Medulla oblongata (tissue), 1 donor: ENCODE measurements around the gene AFAP1.

Experiments
- DNase-seq: peaks from one replicate; pipeline ENCODE4 v3.0.0-alpha.2; 2015; ENCODE audit errors: extremely low spot score

AFAP1 gene

GRCh38 chr4:7915875-7916242, 23.8 kb downstream of the AFAP1 start:
- no peak for DNase-seq

DNA sequence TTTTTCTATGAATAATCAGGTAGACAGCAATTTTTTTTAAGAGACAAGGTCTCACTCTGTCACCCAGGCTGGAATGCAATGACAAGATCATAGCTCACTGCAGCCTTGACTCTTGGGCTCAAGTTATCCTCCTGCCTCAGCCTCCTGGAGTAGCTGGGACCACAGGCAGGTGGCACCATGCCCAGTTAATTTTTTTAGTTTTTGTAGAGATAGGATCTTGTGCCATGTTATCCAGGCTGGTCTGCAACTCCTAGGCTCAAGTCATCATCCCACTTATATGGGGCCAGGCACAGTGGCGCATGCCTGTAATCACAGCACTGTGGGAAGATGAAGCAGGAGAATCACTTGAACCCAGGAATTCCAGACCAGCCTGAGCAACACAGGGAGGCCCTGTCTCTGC, 26.8 kb downstream of the AFAP1 start:
- no peak for DNase-seq

DNA sequence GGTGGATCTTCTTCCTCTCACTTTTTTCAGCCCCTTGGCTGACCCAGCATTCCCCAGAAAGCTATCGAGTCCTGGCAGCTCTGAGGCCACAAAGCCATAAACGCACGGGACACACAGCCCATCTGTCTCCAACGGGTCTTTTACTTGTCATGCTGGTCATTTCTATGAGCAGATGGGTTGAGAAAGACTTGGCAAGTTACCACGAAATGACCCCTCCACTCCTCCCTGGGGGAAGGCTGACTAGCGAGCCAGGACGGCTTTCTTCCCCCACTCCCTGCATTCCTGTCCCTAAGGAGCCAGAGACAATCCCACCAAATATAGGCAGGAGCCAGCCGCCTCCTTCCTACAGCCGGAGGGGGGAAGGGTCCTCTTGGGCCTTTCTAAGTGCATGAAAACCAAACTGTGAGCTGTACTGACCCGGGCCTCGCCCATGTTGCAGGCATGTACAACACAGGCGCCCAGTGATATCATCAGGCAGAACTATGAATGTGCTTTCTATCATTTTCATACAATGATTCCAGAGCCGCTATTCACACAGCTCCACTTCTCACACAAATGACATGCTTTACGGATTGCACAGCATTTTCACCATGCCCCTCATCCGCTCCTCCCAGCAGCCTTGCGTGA, 28.6 kb downstream of the AFAP1 start:
- DNase-seq = no peak

DNA sequence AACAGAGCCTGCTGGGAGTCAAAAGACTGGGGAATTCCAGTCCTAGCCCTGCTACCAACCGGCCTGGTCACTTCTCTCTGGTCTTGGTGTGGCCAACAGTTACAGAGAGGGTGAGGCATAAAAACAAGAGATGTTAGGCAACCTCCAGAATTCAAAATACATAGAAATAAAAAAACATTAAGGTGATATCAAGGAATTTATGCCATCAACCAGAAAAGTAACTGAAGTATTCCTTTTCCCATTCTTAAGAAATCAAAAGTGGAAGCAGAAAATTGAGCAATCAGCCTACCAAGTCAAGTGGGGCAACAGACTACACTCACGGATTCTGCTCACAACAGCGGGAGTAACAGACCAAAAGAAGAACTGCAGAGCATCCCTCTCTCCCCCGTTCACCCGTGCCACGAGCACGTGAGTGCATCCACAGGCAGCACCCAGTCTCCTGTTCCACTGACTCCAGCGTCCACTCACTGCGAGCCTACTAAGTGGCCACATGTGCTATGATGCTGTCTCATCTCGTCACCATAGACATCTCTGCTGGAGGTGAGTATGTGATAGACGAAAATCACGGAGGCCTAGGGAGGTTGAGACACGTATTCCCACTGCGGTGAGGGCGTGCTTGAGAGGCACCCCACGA, 29.3 kb downstream of the AFAP1 start:
- no peak for DNase-seq

GRCh38 chr4:7909463-7910262, 30.0 kb downstream of the AFAP1 start:
- DNase-seq = no peak

DNA sequence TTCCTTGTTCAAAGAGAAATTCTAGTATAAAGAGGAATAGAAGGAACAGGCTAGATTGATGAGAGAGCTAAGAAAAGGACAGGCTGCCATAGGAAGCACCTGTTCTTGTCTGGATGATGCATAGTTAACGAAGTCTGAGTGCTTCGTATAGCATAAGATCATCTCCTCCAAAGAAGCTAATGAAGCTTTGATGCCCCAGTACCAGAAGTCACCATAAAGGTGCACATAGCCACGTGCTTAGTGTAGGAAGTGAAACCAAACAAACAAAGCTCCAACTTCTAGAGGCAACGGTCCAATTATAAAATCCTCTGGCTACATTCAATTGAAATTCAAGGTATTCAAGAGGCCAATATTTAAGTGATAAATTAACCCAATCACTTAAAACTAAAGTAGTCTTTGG, 31.0 kb downstream of the AFAP1 start:
- no peak for DNase-seq

DNA sequence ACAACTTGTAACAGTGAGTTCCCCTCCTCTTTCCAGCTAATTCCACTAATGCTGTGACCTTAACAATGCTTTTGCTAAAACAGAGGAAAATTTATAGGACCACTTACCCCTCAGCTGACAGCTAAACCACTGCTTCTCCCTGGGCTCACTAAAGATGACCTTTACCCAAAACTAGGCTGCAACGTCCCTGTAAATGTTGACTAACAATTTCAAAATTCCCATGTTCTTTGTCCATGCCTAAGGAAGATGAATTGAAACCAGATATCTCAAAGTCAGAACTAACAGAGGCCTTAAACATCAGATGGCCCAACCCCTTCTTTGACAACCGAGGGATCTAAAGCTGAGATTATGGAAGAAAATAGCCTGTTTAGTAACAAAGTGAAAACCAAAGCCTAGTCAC, 32.5 kb downstream of the AFAP1 start:
- DNase-seq = no peak

DNA sequence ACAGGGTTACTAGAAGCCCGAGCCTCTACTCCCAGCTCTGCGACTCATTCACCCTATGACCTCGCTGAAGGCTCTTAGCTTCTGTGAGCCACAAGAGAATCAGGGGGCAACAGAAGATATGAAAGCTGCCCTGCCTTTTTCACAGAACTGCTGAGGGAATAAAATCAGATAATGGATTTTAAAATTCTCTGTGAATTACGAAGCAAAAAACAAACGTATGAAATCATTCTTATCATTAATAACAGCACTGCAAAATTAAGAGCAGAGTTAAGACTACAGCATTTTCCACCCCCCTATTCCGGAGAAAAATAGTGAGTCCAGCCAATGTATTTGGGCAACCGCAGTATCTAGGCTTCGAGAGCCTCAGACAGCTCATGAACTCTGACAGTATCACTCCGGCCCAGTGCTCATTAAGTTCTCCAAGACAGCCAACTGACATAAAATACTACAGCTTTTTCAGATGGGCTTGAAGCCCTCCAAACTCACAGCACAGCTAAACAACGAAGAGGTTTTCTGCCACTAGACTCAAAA, 33.4 kb downstream of the AFAP1 start:
- no peak for DNase-seq

DNA sequence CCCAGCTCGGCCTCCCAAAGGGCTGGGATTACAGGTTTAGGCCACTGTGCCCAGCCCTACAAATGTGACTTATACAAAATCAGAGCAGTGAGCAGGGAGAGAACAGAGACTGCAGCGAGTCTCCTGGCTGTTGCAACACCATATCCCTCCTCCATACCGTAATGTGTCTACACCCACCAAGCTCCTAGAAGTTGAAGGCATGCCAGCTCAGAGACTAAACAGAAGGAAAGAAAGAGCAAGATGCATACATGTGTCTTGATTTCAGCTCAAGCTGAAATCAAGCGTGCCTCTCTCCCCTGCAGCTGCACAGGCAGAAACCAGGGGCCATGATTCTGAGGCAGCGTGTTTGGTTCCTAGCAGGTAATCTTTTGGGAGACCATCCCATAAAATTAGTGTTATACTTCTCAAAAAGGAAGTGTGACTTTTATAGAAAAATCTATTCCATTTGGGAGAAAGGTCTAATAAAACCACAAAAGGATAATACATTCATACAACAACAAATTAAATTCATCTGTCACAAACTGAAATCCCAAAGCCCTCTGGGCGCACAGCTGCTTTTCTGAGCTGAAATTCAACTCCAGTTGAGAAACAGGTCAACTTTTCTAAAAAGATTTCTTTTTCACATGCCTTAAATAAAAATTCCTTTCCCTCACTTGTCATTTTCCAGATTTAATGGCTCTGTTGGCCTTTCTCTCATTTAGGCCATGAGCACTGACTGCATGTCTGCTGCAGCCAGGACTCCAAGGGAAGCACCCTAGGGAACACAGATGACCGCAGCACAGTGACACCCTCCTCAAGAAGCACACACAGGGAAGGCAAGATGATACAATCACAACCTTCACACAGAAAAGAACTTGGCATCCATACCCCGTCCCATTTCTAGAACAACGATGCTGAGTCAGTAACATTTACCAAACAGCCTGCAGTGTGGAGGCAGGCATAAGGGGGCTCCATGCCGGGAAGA, 34.4 kb downstream of the AFAP1 start:
- DNase-seq = no peak

DNA sequence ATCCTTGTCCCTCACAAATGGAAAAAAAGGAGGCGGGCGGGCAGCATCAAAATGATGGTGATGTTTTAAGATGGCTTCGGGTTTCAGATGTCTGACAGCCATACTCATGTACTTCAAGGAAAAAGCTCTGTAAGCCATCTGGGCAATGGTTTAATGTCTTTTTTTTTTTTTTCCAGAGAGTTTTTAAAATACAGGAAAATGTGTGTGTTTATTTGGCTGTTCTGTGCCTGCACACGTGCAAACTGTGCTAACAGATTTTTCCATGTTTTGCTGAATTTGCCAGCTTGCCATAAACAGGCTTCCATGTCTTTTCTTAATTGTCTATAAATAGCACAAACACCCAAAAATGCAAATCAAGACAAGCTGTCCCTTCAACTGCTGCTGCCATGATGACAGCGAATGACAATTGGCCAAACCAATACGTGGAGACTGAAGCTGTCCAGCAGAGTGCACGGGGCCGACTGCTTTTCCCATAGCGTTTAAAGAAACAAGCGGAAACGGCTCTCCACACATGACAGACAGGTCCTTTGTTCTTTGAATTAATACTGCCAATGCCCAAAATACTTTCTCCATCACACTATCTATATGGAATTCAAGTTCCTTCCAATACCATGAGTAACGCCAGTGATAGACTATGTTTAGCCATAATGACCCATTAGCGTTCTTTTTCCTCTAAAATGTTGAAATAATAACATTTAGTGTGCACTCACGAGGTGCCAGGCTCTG, 35.7 kb downstream of the AFAP1 start:
- DNase-seq = no peak

- DNase-seq = no peak
Measured at GRCh38 chr4:7902826-7903225, 36.8 kb downstream of the AFAP1 start.

GRCh38 chr4:7902101-7902553, 37.5 kb downstream of the AFAP1 start:
- DNase-seq = no peak

- DNase-seq = no peak
Measured at GRCh38 chr4:7901311-7901885, 38.3 kb downstream of the AFAP1 start.

- DNase-seq = no peak
Measured at GRCh38 chr4:7900334-7900909, 39.2 kb downstream of the AFAP1 start.

GRCh38 chr4:7899184-7899869, 40.3 kb downstream of the AFAP1 start:
- no peak for DNase-seq

DNA sequence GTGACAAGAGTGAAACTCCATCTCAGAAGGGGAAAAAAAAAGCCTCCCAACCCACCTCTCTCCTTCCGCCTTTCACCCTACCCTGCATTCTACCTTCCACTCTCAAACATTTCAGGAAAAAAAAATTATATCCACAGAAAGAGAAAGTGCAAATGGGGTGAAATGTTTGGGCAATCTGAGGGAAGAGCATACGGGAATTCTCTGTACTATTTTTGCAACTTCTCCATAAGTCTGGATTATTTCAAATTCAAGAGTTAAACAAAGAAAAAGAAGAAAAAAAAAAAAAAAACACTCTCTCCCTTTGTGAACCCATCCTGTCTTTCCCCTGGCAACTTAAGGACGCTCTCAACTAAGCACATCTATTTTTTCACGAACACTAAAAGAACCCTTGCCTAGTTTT, 41.3 kb downstream of the AFAP1 start:
- DNase-seq = no peak

DNA sequence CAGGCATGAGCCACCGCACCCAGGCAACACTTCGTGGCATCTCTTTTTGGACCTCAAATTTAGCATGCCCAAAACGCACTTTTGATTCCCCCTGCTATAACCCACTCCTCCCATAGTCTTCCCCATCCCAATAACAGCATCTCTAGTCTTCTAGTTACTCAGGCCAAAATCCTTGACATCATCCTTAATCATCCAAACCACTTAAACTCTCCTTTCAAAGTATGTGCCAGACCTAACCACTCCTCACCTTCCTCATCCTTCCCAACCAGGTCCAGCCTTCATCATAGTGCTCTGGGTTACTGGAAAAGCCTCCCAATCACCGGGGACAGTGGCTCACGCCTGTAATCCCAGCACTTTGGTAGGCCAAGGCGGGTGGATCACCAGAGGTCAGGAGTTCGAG, 41.9 kb downstream of the AFAP1 start:
- no peak for DNase-seq

DNA sequence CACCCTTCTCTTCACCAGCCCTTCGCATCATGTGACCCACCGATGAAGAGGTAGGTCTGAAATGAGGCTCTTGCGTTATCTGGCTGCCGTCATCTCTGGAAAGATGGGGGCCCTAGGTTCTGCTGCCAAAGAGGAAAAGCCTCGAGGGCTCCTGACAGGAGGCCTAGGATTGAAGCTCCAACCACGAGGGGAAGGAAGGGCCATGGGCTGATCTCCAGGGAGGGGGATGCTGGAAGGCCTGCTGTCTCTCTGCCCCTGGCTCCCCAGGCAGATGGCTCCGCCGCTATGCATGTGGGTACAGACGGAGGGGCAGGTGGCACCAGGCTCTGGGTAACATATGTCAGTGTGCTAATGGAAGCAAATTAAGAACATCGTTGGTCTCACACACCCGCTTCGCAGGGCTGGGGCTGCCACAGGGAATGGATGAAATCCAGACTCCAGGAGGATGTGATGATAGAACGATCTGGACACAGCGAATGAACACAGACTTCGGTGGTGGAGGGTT, 44.9 kb downstream of the AFAP1 start:
- no peak for DNase-seq

DNA sequence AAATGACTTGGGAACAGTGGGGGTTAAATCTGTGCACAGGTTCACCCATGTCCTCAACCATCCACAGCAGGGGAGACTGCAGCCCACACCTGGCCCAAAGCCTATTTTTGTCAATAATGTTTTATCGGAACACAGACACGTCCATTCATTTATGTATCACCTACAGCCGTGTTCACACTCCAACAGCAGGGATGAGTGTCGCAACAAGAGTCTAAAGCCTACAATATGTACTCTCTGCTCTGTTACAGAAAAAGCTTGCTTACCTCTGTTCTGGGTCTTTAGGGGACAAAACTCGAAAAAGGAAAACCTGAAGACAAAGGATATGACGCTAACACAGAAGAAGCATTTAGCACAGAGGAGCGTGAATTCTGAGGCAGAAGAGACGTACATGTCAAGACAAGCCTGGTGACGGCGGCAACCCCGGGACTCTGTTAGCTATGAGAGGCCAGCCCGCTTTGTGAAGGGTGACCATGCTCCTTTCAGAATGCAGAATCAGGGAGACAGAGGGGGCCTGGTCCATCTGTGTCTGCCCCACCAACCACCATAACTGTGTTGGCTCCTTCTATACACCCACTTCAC, 45.5 kb downstream of the AFAP1 start:
- no peak for DNase-seq
